Uterus (tissue), 4 donors: Measurements from ENCODE around the gene FABP7. TPM values are rescaled to one million over a fixed set of nuclear protein-coding genes. Genes with fewer than 3 reads are reported as not detected.

Source experiments
- DNase-seq, 2 donors: peaks; one replicate each; pipeline ENCODE4 v3.0.0-alpha.2; 2019 to 2020
- H3K27ac ChIP-seq, 2 donors: fragments of 200-600 bp; sonication (generic); 1 replicate in 1 of 2; 2 replicates in 1 of 2; pipeline ENCODE4 v1.5.1; 2016 to 2018
- H3K27me3 ChIP-seq, 2 donors: fragments of 200-600 bp; sonication (generic); one replicate each; pipeline ENCODE4 v1.5.1; 2018 to 2019; ENCODE audit warnings: control low read depth in 1 of 2
- H3K36me3 ChIP-seq, 2 donors: fragments of 200-600 bp; sonication (generic); one replicate each; pipeline ENCODE4 v1.5.1; 2019; ENCODE audit warnings: control low read depth in 1 of 2
- H3K4me1 ChIP-seq, 2 donors: fragments of 200-600 bp; sonication (generic); one replicate each; pipeline ENCODE4 v1.5.1; 2018 to 2019; ENCODE audit warnings: control low read depth in 1 of 2
- H3K4me3 ChIP-seq, 2 donors: fragments of 200-600 bp; sonication (generic); 1 replicate in 1 of 2; 2 replicates in 1 of 2; pipeline ENCODE4 v1.5.1; 2018 to 2019; ENCODE audit warnings: mild to moderate bottlenecking in 1 of 2
- H3K9me3 ChIP-seq, 2 donors: fragments of 200-600 bp; sonication (generic); one replicate each; pipeline ENCODE4 v1.5.1; 2019; ENCODE audit warnings: control low read depth in 1 of 2
- POLR2A ChIP-seq, 2 donors: fragments of 450-650 bp; IDR thresholded peaks; one replicate each; pipeline ENCODE4 v1.6.1; 2016; ENCODE audit warnings: antibody characterized with exemption in 2 of 2, mild to moderate bottlenecking in 1 of 2, moderate library complexity in 1 of 2
- intact Hi-C: fragments of 100-400 bp; cut with DNase I; formaldehyde crosslinking; loops from one replicate; pipeline ENCODE4 v1.15.1; 2023; ENCODE audit warnings: low total_unique reads
- total RNA-seq, 4 donors: library from RNA; depleted of rRNA in 3 of 4; stranded (reverse); fragments of >200 nt in 3 of 4; gene quantifications; one replicate each; pipeline versions ENCODE4 v1.1.0 to v1.2.4, GENCODE V29; 2014 to 2023
- TF ChIP-seq, protein P1 (sequence below), 4 experiments: fragments of 200-600 bp in 2 of 4; fragments of 450-650 bp in 2 of 4; sonication (generic) in 2 of 4; IDR thresholded peaks; one replicate each; pipeline ENCODE4 v1.5.1; 2016 to 2019; ENCODE audit warnings: antibody characterized with exemption in 4 of 4, mild to moderate bottlenecking in 2 of 4, moderate library complexity in 1 of 4
- donor health status: DM: yes; HTN: yes; CAD: no.

Gene FABP7
- total RNA-seq, 4 donors from 2014 or later, result 0.76 TPM; not detected in 3

DNA sequence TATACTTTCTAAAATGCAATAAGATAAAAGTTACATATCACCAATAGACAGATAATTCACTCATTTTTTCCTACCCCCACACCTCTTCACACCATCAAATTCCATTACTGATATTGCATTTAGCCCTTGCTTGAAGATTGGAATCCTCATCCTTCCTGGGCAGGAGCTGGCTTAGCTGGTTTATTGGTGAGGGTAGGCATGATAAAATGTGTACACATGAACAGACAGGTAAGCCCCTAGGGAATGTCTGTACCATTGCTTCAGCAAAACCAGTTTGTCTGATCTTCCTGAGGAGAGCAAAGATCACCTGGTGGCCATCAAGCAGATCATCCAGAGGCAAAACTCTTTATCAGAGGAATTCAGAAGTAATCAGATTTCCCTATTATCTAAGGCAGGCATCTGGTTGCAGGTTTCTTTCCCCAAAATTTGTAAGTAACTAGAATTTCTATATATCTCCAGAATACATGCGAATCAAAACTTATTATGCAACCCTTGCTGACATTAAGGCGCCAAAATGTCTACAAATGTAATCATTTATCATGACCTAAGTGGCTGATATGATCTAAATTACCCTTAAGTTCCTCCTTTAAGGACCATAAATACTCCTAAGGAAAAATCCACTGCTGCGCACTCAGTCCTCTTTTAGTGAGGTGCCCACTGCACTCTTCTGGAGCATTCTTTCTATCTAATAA is 6.6 kb upstream of the FABP7 start:
- TF ChIP-seq, protein P1, sequence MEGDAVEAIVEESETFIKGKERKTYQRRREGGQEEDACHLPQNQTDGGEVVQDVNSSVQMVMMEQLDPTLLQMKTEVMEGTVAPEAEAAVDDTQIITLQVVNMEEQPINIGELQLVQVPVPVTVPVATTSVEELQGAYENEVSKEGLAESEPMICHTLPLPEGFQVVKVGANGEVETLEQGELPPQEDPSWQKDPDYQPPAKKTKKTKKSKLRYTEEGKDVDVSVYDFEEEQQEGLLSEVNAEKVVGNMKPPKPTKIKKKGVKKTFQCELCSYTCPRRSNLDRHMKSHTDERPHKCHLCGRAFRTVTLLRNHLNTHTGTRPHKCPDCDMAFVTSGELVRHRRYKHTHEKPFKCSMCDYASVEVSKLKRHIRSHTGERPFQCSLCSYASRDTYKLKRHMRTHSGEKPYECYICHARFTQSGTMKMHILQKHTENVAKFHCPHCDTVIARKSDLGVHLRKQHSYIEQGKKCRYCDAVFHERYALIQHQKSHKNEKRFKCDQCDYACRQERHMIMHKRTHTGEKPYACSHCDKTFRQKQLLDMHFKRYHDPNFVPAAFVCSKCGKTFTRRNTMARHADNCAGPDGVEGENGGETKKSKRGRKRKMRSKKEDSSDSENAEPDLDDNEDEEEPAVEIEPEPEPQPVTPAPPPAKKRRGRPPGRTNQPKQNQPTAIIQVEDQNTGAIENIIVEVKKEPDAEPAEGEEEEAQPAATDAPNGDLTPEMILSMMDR (IDR thresholded peaks at IDR 0.05), result no peak
- TF ChIP-seq POLR2A (IDR thresholded peaks at IDR 0.05), result no peak
- H3K27me3 ChIP-seq, result no peaks in the 10 kb centered on the region
- intact Hi-C loops, result no loop called here

DNA sequence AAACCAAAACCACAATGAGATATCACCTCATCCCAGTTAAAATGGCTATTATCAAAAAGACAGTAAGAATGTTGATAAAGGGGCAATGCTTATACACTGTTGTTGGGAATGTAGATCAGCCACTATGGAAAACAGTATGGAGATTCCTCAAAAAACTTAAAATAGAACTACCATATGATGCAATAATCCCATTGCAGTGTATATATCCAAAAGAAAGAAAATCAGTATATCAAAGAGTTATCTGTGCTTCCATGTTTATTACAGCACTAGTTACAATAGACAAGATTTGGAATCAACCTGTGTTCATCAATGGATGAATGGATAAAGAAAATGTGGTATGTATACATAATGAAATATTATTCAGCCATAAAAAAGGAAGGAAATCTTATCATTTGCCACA is 3.5 kb upstream of the FABP7 start:
- H3K4me1 ChIP-seq, result no peaks in the 10 kb centered on the region
- H3K4me3 ChIP-seq, result no peak overlapping the region
- no peak overlapping the region for H3K27ac ChIP-seq
- no peaks in the 10 kb centered on the region for H3K9me3 ChIP-seq
- TF ChIP-seq, protein P1 (IDR thresholded peaks at IDR 0.05), result no peak
- H3K27me3 ChIP-seq, result no peaks in the 10 kb centered on the region
- no peaks in the 10 kb centered on the region for H3K36me3 ChIP-seq
- DNase-seq, result no peak
- intact Hi-C loops, result no loop called here

More for the DNA sequence above, 6.6 kb upstream of the FABP7 start:
- no peak for DNase-seq
- no peak overlapping the region for H3K27ac ChIP-seq
- H3K4me3 ChIP-seq, result no peak overlapping the region
- no peaks in the 10 kb centered on the region for H3K36me3 ChIP-seq
- no peaks in the 10 kb centered on the region for H3K4me1 ChIP-seq
- H3K9me3 ChIP-seq, result no peaks in the 10 kb centered on the region

DNA sequence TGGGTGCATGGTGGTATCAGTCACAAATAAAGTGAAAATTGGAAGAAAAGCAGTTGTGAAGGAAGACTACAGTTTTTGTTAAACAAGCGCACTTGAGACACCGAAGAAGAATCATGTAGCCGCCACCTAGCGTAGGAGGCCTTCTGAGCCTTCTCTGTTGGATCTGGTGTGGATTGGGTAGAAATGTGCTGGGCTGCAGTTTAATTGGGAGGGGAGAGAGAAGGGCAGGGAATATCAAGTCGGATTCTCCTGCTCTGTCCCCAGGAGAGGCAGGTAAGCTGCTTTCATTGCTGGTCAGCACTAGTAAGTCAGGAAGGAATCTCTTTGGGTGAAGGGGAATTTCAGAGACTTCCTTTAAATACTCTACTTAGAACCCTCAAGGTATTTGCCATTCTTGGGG is 1.2 kb upstream of the FABP7 start:
- Histone ChIP-seq H3K36me3 (no peaks in the 10 kb centered on the region), H3K4me3 (no peak overlapping the region), H3K4me1 (no peaks in the 10 kb centered on the region), H3K27ac (no peak overlapping the region), H3K27me3 (no peaks in the 10 kb centered on the region), H3K9me3 (no peaks in the 10 kb centered on the region)
- DNase-seq, result no peak
- intact Hi-C loops, result no loop called here
- TF ChIP-seq, protein P1 (IDR thresholded peaks at IDR 0.05), result no peak

DNA sequence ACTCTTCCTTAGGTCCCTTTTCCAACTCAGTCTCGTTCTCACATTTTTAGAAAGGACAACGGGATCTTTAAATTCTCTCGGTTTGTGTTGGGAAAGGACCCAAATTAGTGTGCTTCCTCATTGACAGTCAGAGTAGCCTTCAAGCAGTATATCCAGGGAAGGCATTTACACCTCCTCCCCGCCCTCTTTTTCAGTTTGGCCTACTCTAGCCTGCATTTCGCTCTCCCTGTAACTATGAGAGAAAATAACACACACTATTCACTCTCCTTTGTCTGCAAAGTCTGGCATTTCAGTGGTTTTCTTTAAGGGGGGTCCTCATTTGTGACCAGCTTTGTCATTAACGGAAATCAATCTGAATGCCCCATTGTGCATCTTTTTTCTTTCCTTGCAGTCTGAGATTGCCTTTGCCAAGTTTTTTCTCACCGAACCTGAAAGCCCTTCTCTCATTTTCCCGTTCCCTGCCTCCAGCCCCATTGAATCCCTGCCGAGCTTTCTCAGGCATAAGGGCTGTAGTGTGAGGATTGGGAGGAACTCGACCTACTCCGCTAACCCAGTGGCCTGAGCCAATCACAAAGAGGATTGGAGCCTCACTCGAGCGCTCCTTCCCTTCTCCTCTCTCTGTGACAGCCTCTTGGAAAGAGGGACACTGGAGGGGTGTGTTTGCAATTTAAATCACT is 393 bp upstream of the FABP7 start:
- Histone ChIP-seq H3K4me3 (no peak overlapping the region), H3K27me3 (no peaks in the 10 kb centered on the region), H3K9me3 (no peaks in the 10 kb centered on the region), H3K4me1 (no peaks in the 10 kb centered on the region), H3K27ac (no peak overlapping the region), H3K36me3 (no peaks in the 10 kb centered on the region)
- no peak for DNase-seq
- no peak for TF ChIP-seq POLR2A (IDR thresholded peaks at IDR 0.05)
- TF ChIP-seq, protein P1 (IDR thresholded peaks at IDR 0.05), result no peak
- intact Hi-C loops, result no loop called here

DNA sequence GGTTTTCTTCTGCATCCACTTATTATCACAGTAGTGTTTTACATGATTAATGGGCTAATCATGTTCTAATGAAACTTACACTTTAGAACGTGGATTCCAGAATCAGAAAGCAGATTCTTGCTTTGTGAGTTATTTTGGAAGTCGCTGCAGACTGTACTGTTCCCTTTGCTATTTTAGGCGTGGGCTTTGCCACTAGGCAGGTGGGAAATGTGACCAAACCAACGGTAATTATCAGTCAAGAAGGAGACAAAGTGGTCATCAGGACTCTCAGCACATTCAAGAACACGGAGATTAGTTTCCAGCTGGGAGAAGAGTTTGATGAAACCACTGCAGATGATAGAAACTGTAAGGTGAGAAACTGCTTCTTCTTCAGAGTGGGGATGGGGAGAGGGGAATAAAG is 598 bp downstream of the FABP7 start:
- no peaks in the 10 kb centered on the region for H3K27me3 ChIP-seq
- no peak overlapping the region for H3K27ac ChIP-seq
- TF ChIP-seq POLR2A (IDR thresholded peaks at IDR 0.05), result no peak
- TF ChIP-seq, protein P1 (IDR thresholded peaks at IDR 0.05), result no peak
- no peaks in the 10 kb centered on the region for H3K9me3 ChIP-seq
- intact Hi-C loops, result no loop called here
- DNase-seq, result no peak
- no peaks in the 10 kb centered on the region for H3K36me3 ChIP-seq
- H3K4me1 ChIP-seq, result no peaks in the 10 kb centered on the region
- H3K4me3 ChIP-seq, result no peak overlapping the region
